Stimulated activated CD4-positive, alpha-beta T cell treated with anti-CD3 and anti-CD28 coated beads, TNF-alpha, amount 100 ng/mL, for 48 hours (primary cell): ENCODE data around the gene FAM83E.

Experiments used
- DNase-seq, 3 donors: peaks; one replicate each; pipeline ENCODE4 v3.0.0-alpha.2; 2020; ENCODE audit warnings: low read depth in 3 of 3

The FAM83E gene

GRCh38 chr19:48575931-48576622 is 38.8 kb downstream of the FAM83E start:
- no peak for DNase-seq

DNA sequence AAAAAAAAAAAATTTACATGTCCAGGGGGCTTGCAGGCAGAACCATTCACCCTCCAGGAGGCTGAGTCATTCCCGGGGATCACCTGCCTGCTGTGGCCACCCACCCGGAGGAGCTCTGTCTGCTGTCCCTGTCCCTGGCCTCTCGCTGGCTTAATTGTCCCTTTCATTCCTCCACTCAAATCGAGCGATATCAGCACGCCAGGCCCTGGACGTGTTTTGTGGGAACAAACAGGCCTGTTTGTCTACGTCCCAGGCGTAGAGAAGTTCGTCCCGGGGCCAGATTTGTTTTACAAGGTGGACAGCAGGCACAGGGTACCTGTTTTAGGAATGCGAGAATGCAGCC is 41.7 kb downstream of the FAM83E start:
- no peak for DNase-seq

GRCh38 chr19:48571378-48572162 is 43.3 kb downstream of the FAM83E start:
- DNase-seq, result no peak

DNA sequence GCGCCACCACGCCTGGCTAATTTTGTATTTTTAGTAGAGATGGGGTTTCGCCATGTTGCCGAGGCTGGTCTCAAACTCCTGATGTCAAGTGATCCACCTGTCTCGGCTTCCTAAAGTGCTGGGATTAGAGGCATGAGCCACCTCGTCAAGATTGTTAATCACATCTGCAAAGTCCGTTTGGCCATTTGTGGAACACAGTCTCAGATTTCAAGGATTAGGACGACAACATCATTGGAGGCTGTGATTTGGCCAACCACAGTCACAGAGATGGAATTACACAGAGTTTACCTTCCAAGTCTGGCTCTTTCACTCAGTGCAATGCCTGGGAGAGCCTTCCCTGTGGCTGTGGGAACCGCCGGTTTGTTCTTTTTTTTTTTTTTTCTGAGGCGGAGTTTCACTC is 45.1 kb downstream of the FAM83E start:
- no peak for DNase-seq

DNA sequence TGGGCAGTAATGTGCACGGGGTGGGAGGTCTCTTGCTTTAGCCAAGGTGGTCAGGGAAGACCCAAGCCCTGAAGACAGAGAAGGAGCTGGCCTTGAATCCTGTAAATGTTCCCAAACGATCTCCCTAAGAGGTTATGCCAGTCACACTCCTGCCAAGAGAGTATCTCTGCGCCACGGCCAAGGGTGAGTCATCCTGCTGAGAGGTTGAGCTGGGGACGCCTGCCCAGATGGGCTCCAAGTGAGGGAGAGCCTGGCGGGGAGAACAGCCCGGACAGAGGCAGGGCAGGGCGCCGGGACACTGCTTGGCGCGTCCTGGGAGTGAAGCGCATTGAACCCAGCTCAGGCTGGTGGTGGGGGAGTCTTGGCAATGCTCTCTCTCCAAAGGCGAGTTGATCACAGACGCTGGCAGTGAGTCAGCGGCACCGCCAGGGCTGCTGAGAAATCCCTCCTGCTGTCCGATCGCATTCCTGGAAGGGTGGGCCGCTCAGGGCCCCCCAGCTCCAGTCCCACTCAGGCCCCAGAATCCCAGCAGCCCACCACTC is 46.5 kb downstream of the FAM83E start:
- no peak for DNase-seq

- no peak for DNase-seq
Measured at GRCh38 chr19:48565090-48565489, 49.8 kb downstream of the FAM83E start.
